ENCODE results near the gene NOMO2. TPM values are rescaled to one million over a fixed set of nuclear protein-coding genes. Genes with fewer than 3 reads are reported as not detected.
"Not testable (repeated sequence)": the region's sequence is repeated elsewhere in the genome, so short reads cannot be mapped to it uniquely, and the experiment has no call there.

The NOMO2 gene
- total RNA-seq, 1 donor from 2014 or later = 111 TPM

DNA sequence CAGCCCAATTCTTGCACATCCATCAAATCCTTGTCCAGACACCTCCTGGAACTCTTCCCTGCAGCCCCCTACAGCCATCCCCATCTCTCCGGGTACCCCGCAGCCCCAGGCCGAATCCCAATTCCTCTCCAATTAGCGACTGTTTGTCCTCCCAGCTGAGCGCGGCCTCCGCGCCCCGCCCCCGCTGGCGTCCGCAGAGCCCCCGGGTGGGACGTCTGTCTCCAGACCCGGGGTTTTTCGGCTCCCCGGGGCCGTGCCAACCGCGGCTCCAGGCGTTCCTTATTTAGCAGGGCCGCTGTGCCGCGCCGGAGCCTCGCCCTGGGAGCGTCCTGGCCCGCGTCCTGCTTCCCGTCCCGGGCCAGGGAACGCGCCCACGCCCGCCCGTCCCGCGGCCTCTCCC, 160.7 kb downstream of the NOMO2 start:
- peak overlapping the region; percentile 72 for H3K4me3 Mint-ChIP-seq
- intact Hi-C loops (cut with micrococcal nuclease); H3K36me3 Mint-ChIP-seq (ENCODE audit: low read depth); H3K9me3 Mint-ChIP-seq; H3K27me3 Mint-ChIP-seq (ENCODE audit: insufficient read depth); H3K4me1 Mint-ChIP-seq (ENCODE audit: low read depth); H3K27ac Mint-ChIP-seq: not testable (repeated sequence)
- peak; percentile 6 for DNase-seq (ENCODE audit: low spot score)

DNA sequence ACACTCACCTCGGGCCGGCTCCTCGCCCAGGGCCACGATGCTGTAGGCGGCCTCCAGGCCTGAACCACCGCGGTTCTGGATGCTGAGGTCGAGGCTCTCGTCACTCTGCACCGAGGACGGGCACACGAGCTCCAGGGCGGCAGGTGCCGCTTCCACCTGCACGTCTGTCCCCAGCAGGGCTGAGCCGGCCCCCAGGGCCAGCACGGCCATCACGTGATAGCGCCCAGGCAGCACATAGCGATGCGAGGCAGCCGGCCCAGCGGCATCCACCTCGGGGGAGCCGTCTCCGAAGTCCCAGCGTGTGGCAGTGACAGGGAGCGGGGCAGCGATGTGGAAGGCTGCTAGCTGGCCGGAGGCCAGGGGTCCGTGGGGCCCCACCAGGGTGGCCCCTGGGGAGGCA, 167.5 kb downstream of the NOMO2 start:
- intact Hi-C loops (cut with micrococcal nuclease); H3K27ac Mint-ChIP-seq; H3K27me3 Mint-ChIP-seq (ENCODE audit: insufficient read depth); H3K36me3 Mint-ChIP-seq (ENCODE audit: low read depth); H3K4me1 Mint-ChIP-seq (ENCODE audit: low read depth); H3K9me3 Mint-ChIP-seq; H3K4me3 Mint-ChIP-seq; DNase-seq (ENCODE audit: low spot score): not testable (repeated sequence)

DNA sequence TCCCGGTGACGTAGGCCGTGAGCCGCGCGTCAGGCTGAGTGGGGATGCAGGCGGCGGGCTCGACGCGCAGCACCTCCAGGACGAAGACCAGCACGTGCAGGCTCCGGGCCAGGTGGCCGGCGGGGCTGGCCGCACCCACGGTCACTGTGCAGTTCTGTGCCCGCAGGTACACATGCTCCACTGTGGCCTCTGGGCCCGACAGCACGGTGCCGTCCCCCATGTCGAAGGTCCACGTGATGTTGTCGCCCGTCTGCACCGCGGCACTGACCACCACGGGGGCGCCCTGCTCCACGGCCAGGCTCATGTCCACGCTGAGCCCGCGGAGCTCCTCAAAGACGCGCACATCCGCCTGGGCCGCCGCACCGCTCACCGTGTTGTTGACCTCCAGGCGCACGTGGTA, 174.1 kb downstream of the NOMO2 start:
- DNase-seq (ENCODE audit: low spot score); intact Hi-C loops (cut with micrococcal nuclease); H3K4me1 Mint-ChIP-seq (ENCODE audit: low read depth); H3K27me3 Mint-ChIP-seq (ENCODE audit: insufficient read depth); H3K4me3 Mint-ChIP-seq; H3K27ac Mint-ChIP-seq; H3K9me3 Mint-ChIP-seq; H3K36me3 Mint-ChIP-seq (ENCODE audit: low read depth): not testable (repeated sequence)

DNA sequence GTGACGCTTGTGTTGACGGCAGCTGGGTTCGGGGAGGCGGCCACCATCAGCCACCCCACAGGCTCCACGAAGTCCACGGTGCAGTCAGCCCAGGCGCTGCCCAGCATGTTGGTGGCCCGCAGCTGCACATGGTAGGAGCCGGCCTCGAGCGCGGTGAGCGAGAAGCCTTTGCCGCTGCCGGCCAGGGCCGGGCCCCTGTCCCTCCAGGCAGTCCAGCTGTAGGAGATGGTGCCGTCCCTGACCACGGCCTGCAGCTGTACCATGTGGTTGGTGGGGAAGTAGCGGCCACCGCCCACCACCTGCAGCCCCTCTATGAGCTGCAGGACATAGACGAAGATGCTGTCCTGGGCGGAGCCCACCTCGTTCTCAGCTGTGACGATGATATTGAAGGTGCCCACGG, 175.4 kb downstream of the NOMO2 start:
- H3K27ac Mint-ChIP-seq; H3K27me3 Mint-ChIP-seq (ENCODE audit: insufficient read depth); DNase-seq (ENCODE audit: low spot score); intact Hi-C loops (cut with micrococcal nuclease); H3K9me3 Mint-ChIP-seq; H3K4me3 Mint-ChIP-seq; H3K36me3 Mint-ChIP-seq (ENCODE audit: low read depth); H3K4me1 Mint-ChIP-seq (ENCODE audit: low read depth): not testable (repeated sequence)

DNA sequence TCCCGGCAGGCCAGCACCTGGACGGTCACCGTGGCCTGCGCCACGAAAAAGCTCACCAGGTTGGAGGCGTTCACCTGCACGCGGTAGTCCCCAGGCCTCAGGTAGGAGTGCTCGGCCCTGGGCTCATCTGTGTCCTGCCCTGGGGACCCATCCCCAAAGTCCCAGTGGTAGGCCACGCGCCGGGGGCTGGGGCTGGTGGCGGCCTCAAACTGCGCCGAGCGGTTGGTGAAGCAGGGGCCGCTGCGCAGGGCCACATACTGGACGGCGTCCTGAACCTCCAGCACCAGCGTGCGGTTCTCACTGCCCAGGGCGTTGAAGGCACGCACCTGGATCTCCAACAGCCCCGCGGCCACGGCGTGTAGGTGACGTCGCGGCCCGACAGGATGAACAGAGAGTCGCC, 176.6 kb downstream of the NOMO2 start:
- DNase-seq (ENCODE audit: low spot score); H3K36me3 Mint-ChIP-seq (ENCODE audit: low read depth); H3K27ac Mint-ChIP-seq; H3K4me3 Mint-ChIP-seq; H3K9me3 Mint-ChIP-seq; intact Hi-C loops (cut with micrococcal nuclease); H3K4me1 Mint-ChIP-seq (ENCODE audit: low read depth); H3K27me3 Mint-ChIP-seq (ENCODE audit: insufficient read depth): not testable (repeated sequence)

DNA sequence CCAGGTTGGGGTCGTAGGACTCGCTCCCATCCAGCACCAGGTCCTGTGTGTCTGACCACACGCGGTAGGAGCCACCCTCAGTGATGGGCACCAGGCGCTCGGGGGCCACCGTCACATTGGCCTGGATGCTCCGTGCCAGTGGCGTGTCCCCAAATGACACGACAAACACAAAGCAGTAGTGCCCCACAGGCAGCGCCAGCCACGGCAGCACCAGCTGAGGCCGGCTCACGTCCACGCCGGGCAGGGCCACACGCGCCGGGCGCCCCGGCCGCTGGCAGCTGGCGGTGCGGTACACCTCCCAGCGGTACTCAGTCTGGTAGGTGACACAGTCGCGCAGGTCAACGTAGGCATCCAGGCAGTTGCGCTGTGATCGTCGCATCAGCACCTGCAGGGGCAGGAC, 177.0 kb downstream of the NOMO2 start:
- H3K27me3 Mint-ChIP-seq (ENCODE audit: insufficient read depth); DNase-seq (ENCODE audit: low spot score); H3K9me3 Mint-ChIP-seq; H3K4me1 Mint-ChIP-seq (ENCODE audit: low read depth); H3K27ac Mint-ChIP-seq; H3K36me3 Mint-ChIP-seq (ENCODE audit: low read depth); intact Hi-C loops (cut with micrococcal nuclease); H3K4me3 Mint-ChIP-seq: not testable (repeated sequence)

- DNase-seq (ENCODE audit: low spot score); H3K27me3 Mint-ChIP-seq (ENCODE audit: insufficient read depth): not testable (repeated sequence)
These were observed 177.7 kb downstream of the NOMO2 start for GRCh38 chr16:18384098-18384636.

DNA sequence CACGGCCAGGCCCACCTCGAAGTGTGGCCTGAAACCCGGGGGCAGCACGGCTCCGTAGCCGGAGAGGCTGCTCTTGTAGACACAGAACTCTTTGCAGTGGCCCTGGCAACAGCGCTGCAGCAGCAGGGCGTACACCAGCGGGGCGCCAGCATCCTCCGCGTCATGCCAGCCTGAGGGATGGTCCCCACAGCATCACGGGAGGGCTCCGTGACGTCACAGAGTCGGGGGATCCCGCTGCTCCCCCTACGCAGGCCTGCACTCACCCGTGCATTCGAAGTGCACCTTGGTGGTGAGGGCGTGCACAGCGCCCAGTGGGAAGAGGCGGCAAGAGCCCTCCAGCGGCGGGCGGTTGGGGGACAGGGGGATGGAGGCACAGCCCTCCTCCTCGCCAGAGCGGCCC, 179.2 kb downstream of the NOMO2 start:
- H3K4me3 Mint-ChIP-seq; H3K36me3 Mint-ChIP-seq (ENCODE audit: low read depth); H3K4me1 Mint-ChIP-seq (ENCODE audit: low read depth); DNase-seq (ENCODE audit: low spot score); H3K27me3 Mint-ChIP-seq (ENCODE audit: insufficient read depth); intact Hi-C loops (cut with micrococcal nuclease); H3K9me3 Mint-ChIP-seq; H3K27ac Mint-ChIP-seq: not testable (repeated sequence)

More at GRCh38 chr16:18384098-18384636, 177.7 kb downstream of the NOMO2 start:
- intact Hi-C loops (cut with micrococcal nuclease); H3K4me1 Mint-ChIP-seq (ENCODE audit: low read depth); H3K27ac Mint-ChIP-seq; H3K4me3 Mint-ChIP-seq; H3K9me3 Mint-ChIP-seq; H3K36me3 Mint-ChIP-seq (ENCODE audit: low read depth): not testable (repeated sequence)

Other genes with a start within 250 kb of the NOMO2 start
- 0.29 and 0.44 TPM in 2 replicates for gene NPIPA8, start 225.4 kb downstream of the NOMO2 start, total RNA-seq
- 1,849 and 1,857 TPM in 2 replicates for gene RPS15A, start 228.2 kb upstream of the NOMO2 start, total RNA-seq
- gene ARL6IP1, start 239.5 kb upstream of the NOMO2 start, total RNA-seq = 105 and 109 TPM in 2 replicates